Germinal center (tissue), 1 donor: ENCODE results near the gene WDR86.
A peak's percentile ranks its signal among the peaks of the same experiment; 100 is the strongest.

Source experiments
- DNase-seq: peaks from one replicate; pipeline ENCODE4 v3.0.0; 2012; ENCODE audit warnings: mixed read lengths, low spot score

The WDR86 gene

GRCh38 chr7:151406886-151407583, 2.8 kb downstream of the WDR86 start:
- no peak for DNase-seq

- no peak for DNase-seq
Observed at GRCh38 chr7:151406051-151406875, 3.6 kb downstream of the WDR86 start.

GRCh38 chr7:151405588-151405987, 4.2 kb downstream of the WDR86 start:
- DNase-seq: no peak

- no peak for DNase-seq
Observed at GRCh38 chr7:151405056-151405455, 4.8 kb downstream of the WDR86 start.

GRCh38 chr7:151404216-151405011, 5.4 kb downstream of the WDR86 start:
- no peak for DNase-seq

DNA sequence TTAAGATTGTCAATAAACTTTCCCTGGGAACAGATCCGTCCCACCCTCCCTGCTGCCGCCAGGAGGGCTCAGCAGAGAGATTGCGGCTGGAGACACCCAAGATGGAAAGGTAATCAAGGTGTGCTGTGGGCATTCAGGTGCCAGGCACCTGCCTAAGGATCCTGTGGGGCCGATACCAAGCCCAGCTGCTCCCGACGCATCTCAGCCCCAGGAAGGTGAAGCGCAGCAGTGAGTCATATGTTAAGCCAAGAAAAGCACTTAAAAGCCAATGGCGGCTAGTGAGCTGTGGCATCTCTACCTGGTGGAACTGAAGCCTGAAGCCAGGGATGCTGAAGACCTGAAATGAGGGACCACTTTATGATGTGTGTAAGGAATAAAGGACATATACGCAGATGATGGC, 6.1 kb downstream of the WDR86 start:
- no peak for DNase-seq

DNA sequence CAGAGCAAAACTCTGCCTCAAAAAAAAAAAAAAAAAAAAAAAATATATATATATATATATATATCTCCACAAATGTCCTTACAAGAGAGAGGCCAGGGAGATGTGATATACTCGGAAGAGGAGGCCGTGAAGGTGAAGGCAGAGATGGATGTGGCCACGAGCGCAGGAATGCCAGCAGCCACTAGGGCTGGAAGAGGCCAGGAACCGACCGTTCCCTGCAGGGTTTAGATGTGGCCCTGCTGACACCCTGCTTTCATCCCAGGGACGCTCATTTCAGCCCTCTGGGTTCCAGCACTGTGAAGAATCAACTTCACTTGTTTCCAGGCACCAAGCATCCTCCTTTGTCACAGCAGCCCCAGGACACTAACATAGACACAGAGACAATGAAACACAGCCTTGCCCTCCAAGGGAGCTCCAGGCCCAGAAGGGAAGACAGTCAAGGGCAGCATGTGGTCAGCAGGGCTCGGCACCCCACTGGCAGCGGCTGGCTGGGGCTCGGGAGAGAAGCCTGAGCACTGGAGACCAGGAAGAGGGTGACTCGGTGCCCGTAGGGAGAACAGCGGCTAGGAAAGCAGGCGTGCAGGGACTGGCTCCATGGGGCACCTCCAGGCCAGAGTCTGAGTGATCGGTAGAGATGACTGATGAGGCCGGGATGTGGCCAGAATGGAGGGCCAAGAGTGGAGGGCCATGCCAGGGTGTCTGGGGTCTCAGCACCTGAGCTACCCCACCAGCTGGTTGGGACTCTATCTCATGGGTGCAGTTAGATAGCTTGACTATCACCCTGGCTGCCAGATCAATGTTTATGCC, 7.6 kb downstream of the WDR86 start:
- no peak for DNase-seq

GRCh38 chr7:151400626-151401315, 9.1 kb downstream of the WDR86 start:
- DNase-seq: peak; percentile 76

- no peak for DNase-seq
Observed at GRCh38 chr7:151399906-151400305, 9.9 kb downstream of the WDR86 start.

GRCh38 chr7:151399305-151399601, 10.6 kb downstream of the WDR86 start:
- DNase-seq: no peak

DNA sequence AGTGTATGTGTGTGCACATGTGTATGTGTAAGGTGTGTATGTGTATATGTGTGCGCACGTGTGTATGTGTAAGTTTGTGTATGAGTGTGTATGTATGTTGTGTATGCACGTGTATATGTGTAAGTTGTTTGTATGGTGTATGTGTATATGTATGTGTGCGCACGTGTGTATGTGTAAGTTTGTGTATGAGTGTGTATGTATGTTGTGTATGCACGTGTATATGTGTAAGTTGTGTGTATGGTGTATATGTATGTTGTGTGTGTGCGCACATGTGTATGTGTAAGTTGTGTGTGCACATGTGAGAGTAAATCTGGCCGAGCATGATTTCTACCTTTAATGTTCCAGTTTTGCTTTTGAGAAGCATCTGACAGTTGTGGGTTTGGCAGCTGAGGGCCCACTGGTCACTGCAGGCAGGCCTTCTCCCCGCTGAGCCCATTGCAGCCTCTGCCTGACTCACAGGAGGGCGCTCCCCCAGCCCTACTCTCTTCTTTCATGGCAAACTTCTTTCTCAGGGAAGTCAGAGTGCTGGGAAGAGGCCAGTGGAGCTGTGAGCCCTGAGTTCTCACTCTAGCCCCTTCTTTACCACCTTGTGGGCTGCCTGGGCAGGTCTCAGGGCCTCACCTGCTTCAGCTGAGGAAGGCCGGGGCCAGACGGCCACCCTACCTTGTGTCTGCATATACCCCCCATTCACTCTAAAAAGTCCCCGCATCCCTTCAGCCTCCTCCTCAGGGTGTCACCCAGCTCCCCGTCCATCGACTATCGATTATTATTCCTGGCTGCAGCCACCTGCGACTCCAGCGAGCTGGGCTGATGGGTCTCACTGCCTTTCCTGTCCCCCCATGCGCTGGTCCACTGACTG, 11.2 kb downstream of the WDR86 start:
- no peak for DNase-seq

DNA sequence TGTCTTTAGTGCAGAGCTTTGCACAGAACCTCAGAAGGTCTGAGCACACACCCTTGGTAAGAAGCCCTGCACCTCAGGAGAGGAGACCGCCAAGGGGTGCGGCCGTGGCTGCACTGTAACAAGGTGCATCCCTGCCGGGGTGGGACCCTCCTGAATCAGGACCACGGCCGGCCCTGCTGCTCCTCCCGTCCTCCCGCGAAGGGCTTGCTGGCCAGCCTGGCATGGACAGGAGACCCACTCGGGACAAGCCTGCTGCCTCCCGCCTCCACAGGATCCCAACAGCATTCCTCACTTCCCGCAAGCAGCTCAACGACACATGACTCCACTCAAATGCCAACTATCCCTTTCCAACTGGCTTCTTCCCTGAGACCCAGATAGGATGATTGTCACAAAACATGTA, 12.8 kb downstream of the WDR86 start:
- no peak for DNase-seq

DNA sequence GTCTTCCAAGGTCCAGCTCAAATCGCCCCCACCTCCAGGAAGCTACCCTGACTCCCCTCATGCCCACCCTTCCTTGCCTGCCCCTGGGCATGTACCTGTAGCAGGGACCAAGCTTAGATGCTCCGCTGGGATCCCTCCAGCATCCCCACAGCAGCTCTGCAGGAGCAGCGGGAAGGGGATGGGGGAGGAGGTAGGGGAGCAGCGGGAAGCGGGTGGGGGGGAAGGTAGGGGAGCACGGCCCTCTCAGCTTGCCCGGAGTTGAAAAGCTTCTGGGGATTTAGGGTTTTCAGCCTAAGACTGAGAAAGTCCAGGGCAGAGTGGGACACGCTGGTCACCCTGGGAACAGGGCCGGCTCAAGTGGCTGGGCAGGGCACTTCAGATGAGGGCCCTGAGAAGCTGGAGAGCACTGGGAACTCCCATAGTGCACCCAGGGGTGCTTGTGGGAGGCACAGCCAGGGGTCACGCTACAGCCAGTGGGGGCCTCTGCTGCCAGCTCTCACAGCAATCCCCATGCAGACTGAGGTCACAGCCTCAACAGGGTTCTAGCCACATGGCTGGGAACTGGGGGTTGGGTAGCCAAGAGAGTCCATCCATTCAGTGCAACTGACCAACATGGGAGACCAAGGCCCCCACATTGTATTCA, 13.4 kb downstream of the WDR86 start:
- no peak for DNase-seq

GRCh38 chr7:151395036-151395367, 14.8 kb downstream of the WDR86 start:
- no peak for DNase-seq

DNA sequence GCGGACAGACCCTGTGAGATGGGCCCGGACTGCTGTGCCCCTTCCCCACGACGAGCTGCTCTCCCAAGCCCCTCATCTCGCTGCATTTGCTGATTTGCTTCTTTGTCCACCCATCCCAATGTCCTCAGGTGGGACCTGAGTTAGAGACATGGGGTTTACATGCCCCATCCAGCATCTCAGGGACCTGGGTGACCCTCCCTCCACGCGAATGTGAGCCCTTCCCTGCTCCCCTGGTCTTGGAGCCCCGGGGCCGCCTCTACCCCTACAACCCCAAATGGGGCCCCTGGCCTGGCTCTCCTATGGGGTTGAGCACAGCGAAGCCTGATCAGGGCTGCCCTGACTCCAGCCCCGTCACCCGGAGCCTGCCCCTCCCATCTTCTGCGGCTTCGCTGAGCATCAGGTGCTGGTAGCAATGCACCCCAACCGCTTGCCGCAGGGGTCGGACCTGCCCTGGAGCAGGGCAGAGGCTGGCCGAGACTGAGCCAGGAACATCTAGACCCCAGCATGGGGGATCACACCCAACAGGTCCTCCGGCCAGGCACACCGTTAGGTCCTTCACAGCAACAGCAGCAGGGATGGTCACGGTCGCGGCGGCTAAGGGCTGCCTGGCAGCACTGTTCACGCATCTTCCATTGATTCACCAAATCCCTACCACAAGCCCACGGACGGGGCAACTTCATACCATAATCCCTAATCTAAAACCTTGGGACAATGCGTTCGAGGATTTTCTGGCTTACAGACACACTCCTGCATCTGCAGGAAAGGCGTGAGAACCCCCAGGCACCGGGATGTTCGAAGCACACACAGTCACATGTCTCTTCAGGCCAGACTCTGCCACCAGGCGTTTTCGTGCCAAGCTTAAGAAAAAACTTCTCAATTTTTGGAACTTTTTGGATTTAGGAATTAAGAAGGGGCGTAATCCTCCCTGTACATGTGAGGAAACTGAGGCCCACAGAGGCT, 15.5 kb downstream of the WDR86 start:
- DNase-seq: no peak

DNA sequence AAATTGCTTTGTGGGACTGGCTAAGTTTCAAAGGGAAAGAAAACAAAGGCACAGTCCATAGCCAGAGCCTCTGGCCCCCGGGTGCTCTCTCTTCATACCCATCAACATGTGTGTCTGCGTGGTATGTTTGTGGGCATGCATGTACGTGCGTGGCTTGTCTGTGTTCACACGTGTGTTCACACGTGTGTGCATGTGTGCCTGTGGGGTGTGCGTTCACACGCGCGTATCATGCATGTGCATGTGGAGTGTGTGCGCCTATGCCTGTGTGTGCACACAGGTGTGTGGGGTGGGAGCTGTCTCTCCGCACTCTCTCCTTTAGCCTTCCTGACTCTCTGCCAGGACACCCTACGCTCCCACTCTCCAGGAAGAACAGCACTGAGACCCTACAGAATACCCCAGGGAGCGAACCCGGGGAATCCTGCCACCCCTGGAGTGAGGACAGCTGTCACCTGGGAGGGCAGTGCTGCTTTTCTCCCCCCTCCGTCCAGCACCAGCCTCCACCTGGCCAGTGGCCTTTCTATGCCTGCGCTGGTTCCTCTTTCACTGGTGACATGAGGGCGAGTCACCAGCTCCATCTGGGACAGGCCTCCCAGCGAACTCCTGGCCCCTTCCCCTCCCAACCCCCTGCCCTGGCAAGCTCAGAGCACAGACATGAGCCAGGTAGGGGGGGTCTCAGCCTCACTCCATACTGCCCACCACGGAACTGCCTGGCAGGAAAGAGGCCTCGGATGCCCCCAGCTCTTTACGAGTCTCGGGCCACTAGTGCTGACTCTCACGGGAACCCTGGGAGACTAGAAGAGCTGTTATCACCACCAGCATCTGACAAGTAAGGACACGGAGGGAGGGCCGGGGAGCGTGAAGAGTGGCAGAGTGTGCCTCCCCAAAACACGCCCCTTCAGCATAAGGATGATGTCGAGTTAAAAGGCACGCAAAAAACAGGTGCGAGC, 16.5 kb downstream of the WDR86 start:
- no peak for DNase-seq

DNA sequence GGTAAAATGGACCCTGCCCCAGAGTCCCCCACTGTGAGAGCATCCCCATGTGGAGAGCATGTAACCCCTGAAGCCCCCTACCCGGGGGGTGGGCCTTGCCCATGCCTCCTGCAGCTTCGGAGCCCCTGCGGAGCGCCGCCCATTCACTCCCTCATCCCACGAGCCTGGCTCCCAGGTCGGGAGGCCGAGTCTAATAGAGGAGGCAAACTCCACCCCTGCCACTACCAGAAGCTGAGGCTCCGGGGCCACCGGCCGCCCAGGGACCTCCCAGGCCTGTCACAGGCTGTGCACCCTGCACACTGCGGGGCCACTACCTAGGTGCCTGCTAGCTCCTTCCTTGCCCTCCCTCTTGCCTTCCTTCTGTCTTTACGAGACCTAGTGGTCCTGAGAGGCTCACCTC, 17.4 kb downstream of the WDR86 start:
- DNase-seq: no peak

GRCh38 chr7:151392002-151392401, 17.8 kb downstream of the WDR86 start:
- no peak for DNase-seq
